HepG2 (cell line): ENCODE measurements around the gene LITAFD. TPM values are rescaled to one million over a fixed set of nuclear protein-coding genes. Genes with fewer than 3 reads are reported as not detected.

Source experiments
- GABPB1 ChIP-seq: IDR thresholded peaks from 2 replicates; pipeline ENCODE4 v1.6.1; 2016; ENCODE audit warnings: mild to moderate bottlenecking, missing genetic modification reagents, moderate library complexity, missing compliant biosample characterization
- GATA4 ChIP-seq: sonication (generic); IDR thresholded peaks from 2 replicates; pipeline ENCODE4 v1.6.1; 2016; ENCODE audit warnings: antibody characterized with exemption, low read depth, borderline replicate concordance
- POLR2AphosphoS2 ChIP-seq: IDR thresholded peaks from 2 replicates; pipeline ENCODE4 v1.6.1; 2011; ENCODE audit warnings: low read depth, low read length, improper control_type of control experiment
- RXRA ChIP-seq: sonication (generic); formaldehyde crosslinking; IDR thresholded peaks from 2 replicates; pipeline ENCODE4 v1.5.1; 2020; ENCODE audit warnings: missing genetic modification reagents
- ZBTB38 ChIP-seq: sonication (generic); formaldehyde crosslinking; IDR thresholded peaks from 2 replicates; pipeline ENCODE4 v1.5.1; 2020; ENCODE audit warnings: mild to moderate bottlenecking, missing genetic modification reagents
- ZNF234 ChIP-seq: sonication (generic); formaldehyde crosslinking; conservative IDR thresholded peaks from 2 replicates; pipeline ENCODE4 v1.5.1; 2020; ENCODE audit warnings: mild to moderate bottlenecking, missing genetic modification reagents
- ZNF33A ChIP-seq: sonication (generic); formaldehyde crosslinking; IDR thresholded peaks from 2 replicates; pipeline ENCODE4 v1.5.1; 2020; ENCODE audit warnings: missing genetic modification reagents, mild to moderate bottlenecking, moderate library complexity, borderline replicate concordance
- ZNF570 ChIP-seq: sonication (generic); formaldehyde crosslinking; IDR thresholded peaks from 2 replicates; pipeline ENCODE4 v1.4.0; 2020; ENCODE audit warnings: mild to moderate bottlenecking, missing genetic modification reagents, borderline replicate concordance
- ZNF841 ChIP-seq: sonication (generic); formaldehyde crosslinking; IDR thresholded peaks from 2 replicates; pipeline ENCODE4 v1.8.1; 2023; ENCODE audit warnings: missing genetic modification reagents, borderline replicate concordance
- polyA plus RNA-seq, 8 experiments: library from polyadenylated mRNA; depleted of rRNA in 3 of 8; stranded (reverse) in 7 of 8; unstranded in 1 of 8; fragments of >200 nt; fragmentation: Illumina TruSeq in 4 of 8; extraction: Trizol in 4 of 8; gene quantifications; 2 replicates each; pipeline versions ENCODE4 v1.2.1 to v1.2.3, GENCODE V29; 2011 to 2016; ENCODE audit warnings: low read depth in 4 of 8, missing spikeins in 1 of 8, mixed read lengths in 1 of 8; ENCODE audit not compliant: insufficient read depth in 1 of 8
- total RNA-seq, 5 experiments: library from RNA; depleted of rRNA; stranded (reverse); fragments of >200 nt; fragmentation: Illumina TruSeq; extraction: Trizol; gene quantifications; 2 replicates each; pipeline ENCODE4 v1.2.3, GENCODE V29; 2016; ENCODE audit warnings: low read depth in 1 of 5
- TF ChIP-seq, protein P1 (sequence below): sonication (generic); formaldehyde crosslinking; IDR thresholded peaks from 2 replicates; pipeline ENCODE4 v1.5.0; 2020; ENCODE audit warnings: missing genetic modification reagents
- TF ChIP-seq, protein P2 (sequence below): sonication (generic); formaldehyde crosslinking; IDR thresholded peaks from 2 replicates; pipeline ENCODE4 v1.4.0; 2020; ENCODE audit warnings: mild to moderate bottlenecking, missing genetic modification reagents
- TF ChIP-seq, protein P3 (sequence below): sonication (generic); formaldehyde crosslinking; conservative IDR thresholded peaks from 2 replicates; pipeline ENCODE4 v1.8.1; 2023; ENCODE audit warnings: missing genetic modification reagents
- TF ChIP-seq, protein P4 (sequence below): sonication (generic); formaldehyde crosslinking; IDR thresholded peaks from 2 replicates; pipeline ENCODE4 v1.8.0; 2022; ENCODE audit warnings: mild to moderate bottlenecking, missing genetic modification reagents
- TF ChIP-seq, protein P5 (sequence below): sonication (generic); formaldehyde crosslinking; conservative IDR thresholded peaks from 2 replicates; pipeline ENCODE4 v1.8.0; 2022; ENCODE audit warnings: low read depth, missing genetic modification reagents
- TF ChIP-seq, protein P6 (sequence below): IDR thresholded peaks from 2 replicates; pipeline ENCODE4 v1.6.1; 2016; ENCODE audit warnings: missing compliant biosample characterization, missing genetic modification reagents, borderline replicate concordance

LITAFD gene
- total and polyA plus RNA-seq, 2 of the 13 experiments (the other 11 are each of a cell fraction or from before 2014, with no cell fraction given), result not detected

DNA sequence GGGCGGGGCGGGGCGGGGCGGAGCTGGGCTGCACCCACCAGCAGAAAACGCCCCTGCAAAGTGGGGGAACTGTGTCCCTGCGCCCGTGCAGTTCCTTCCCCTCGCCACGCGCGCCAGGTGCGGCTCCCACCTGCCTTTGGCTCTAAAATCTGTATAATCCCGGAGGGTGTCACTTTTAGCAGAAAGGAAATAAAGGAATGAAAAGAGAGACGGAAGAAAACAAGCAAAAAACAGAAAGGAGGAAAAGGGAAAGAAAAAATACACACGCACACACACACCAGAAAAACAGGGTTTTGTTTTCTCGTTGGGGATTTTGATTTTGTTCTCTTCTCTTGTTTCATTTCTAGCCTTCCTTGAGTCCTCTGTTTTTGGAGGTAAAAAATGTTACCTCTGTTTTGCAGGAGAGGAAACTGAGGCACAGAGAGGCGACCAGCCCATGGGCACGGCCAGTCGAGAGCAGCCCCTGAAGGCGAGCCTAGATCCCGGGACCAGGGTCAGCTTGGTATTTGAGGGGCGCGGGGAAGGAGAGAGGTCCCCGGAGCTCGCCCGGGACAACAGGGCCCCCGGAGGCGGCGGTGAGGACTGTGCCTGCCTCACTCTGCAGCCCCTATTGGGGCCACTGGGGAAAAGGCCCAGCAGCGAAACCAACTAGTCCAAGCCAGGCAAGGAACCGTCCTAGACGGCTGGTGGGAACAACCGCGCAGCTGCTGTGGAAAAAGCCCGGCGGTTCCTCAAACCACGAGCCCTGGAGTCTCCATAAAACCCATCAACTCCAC, 12.8 kb upstream of the LITAFD start (continued):
- TF ChIP-seq, protein P1, sequence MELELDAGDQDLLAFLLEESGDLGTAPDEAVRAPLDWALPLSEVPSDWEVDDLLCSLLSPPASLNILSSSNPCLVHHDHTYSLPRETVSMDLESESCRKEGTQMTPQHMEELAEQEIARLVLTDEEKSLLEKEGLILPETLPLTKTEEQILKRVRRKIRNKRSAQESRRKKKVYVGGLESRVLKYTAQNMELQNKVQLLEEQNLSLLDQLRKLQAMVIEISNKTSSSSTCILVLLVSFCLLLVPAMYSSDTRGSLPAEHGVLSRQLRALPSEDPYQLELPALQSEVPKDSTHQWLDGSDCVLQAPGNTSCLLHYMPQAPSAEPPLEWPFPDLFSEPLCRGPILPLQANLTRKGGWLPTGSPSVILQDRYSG (CRISPR knock-in tag), result peak; percentile 41; the same call in 1 of the 2 replicates
- TF ChIP-seq RXRA (CRISPR knock-in tag) (0 out of 2 replicates have a peak, but pooled peaks have one; percentile 9), GATA4 (peak; percentile 51; the same call in 1 of the 2 replicates), GABPB1 (CRISPR knock-in tag) (peak; percentile 55), ZNF33A (0 out of 2 replicates have a peak, but pooled peaks have one; percentile 85), ZNF570 (CRISPR knock-in tag) (no peak), ZNF841 (CRISPR knock-in tag) (0 out of 2 replicates have a peak, but pooled peaks have one; percentile 52), POLR2AphosphoS2 (no peak), ZNF234 (0 out of 2 replicates have a peak, but pooled peaks have one; percentile 73), ZBTB38 (CRISPR knock-in tag) (peak; percentile 62; the same call in 1 of the 2 replicates)
- TF ChIP-seq, protein P2, sequence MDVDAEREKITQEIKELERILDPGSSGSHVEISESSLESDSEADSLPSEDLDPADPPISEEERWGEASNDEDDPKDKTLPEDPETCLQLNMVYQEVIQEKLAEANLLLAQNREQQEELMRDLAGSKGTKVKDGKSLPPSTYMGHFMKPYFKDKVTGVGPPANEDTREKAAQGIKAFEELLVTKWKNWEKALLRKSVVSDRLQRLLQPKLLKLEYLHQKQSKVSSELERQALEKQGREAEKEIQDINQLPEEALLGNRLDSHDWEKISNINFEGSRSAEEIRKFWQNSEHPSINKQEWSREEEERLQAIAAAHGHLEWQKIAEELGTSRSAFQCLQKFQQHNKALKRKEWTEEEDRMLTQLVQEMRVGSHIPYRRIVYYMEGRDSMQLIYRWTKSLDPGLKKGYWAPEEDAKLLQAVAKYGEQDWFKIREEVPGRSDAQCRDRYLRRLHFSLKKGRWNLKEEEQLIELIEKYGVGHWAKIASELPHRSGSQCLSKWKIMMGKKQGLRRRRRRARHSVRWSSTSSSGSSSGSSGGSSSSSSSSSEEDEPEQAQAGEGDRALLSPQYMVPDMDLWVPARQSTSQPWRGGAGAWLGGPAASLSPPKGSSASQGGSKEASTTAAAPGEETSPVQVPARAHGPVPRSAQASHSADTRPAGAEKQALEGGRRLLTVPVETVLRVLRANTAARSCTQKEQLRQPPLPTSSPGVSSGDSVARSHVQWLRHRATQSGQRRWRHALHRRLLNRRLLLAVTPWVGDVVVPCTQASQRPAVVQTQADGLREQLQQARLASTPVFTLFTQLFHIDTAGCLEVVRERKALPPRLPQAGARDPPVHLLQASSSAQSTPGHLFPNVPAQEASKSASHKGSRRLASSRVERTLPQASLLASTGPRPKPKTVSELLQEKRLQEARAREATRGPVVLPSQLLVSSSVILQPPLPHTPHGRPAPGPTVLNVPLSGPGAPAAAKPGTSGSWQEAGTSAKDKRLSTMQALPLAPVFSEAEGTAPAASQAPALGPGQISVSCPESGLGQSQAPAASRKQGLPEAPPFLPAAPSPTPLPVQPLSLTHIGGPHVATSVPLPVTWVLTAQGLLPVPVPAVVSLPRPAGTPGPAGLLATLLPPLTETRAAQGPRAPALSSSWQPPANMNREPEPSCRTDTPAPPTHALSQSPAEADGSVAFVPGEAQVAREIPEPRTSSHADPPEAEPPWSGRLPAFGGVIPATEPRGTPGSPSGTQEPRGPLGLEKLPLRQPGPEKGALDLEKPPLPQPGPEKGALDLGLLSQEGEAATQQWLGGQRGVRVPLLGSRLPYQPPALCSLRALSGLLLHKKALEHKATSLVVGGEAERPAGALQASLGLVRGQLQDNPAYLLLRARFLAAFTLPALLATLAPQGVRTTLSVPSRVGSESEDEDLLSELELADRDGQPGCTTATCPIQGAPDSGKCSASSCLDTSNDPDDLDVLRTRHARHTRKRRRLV (CRISPR knock-in tag), result 0 out of 2 replicates have a peak, but pooled peaks have one; percentile 17
- TF ChIP-seq, protein P3, sequence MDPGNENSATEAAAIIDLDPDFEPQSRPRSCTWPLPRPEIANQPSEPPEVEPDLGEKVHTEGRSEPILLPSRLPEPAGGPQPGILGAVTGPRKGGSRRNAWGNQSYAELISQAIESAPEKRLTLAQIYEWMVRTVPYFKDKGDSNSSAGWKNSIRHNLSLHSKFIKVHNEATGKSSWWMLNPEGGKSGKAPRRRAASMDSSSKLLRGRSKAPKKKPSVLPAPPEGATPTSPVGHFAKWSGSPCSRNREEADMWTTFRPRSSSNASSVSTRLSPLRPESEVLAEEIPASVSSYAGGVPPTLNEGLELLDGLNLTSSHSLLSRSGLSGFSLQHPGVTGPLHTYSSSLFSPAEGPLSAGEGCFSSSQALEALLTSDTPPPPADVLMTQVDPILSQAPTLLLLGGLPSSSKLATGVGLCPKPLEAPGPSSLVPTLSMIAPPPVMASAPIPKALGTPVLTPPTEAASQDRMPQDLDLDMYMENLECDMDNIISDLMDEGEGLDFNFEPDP (CRISPR knock-in tag), result 0 out of 2 replicates have a peak, but pooled peaks have one; percentile 32
- TF ChIP-seq, protein P4, sequence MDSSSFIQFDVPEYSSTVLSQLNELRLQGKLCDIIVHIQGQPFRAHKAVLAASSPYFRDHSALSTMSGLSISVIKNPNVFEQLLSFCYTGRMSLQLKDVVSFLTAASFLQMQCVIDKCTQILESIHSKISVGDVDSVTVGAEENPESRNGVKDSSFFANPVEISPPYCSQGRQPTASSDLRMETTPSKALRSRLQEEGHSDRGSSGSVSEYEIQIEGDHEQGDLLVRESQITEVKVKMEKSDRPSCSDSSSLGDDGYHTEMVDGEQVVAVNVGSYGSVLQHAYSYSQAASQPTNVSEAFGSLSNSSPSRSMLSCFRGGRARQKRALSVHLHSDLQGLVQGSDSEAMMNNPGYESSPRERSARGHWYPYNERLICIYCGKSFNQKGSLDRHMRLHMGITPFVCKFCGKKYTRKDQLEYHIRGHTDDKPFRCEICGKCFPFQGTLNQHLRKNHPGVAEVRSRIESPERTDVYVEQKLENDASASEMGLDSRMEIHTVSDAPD (CRISPR knock-in tag), result 0 out of 2 replicates have a peak, but pooled peaks have one; percentile 21
- TF ChIP-seq, protein P5, sequence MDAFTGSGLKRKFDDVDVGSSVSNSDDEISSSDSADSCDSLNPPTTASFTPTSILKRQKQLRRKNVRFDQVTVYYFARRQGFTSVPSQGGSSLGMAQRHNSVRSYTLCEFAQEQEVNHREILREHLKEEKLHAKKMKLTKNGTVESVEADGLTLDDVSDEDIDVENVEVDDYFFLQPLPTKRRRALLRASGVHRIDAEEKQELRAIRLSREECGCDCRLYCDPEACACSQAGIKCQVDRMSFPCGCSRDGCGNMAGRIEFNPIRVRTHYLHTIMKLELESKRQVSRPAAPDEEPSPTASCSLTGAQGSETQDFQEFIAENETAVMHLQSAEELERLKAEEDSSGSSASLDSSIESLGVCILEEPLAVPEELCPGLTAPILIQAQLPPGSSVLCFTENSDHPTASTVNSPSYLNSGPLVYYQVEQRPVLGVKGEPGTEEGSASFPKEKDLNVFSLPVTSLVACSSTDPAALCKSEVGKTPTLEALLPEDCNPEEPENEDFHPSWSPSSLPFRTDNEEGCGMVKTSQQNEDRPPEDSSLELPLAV, result no peak
- TF ChIP-seq, protein P6, sequence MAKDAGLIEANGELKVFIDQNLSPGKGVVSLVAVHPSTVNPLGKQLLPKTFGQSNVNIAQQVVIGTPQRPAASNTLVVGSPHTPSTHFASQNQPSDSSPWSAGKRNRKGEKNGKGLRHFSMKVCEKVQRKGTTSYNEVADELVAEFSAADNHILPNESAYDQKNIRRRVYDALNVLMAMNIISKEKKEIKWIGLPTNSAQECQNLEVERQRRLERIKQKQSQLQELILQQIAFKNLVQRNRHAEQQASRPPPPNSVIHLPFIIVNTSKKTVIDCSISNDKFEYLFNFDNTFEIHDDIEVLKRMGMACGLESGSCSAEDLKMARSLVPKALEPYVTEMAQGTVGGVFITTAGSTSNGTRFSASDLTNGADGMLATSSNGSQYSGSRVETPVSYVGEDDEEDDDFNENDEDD (CRISPR knock-in tag), result peak; percentile 92
